GM12878 (cell line): ENCODE data around the gene TMEM40. TPM values are rescaled to one million over a fixed set of nuclear protein-coding genes. Genes with fewer than 3 reads are reported as not detected.

ENCODE experiments used
- ATAC-seq: fragments of 200-7000 bp; cut with Tn5 transposase; 3 replicates; pipeline ENCODE4 v1.9.1; 2020; ENCODE audit warnings: mild to moderate bottlenecking, moderate library complexity
- BruUV-seq: library from RNA; stranded (reverse); fragments of 400-500 nt; replicated peaks from 2 replicates; lab custom pipeline; 2021; lab: Mats Ljungman, UMichigan
- CTCF ChIA-PET: fragments of 300-600 bp; sonication (Branson Sonifier 250); formaldehyde crosslinking; extraction: SDS; loops from one replicate; lab custom pipeline; 2021; ENCODE audit warnings: inconsistent platforms; lab: Yijun Ruan, JAX
- POLR2A ChIA-PET: fragments of 350-600 bp; formaldehyde crosslinking; extraction: SDS; loops from one replicate; lab custom pipeline; 2021; ENCODE audit warnings: inconsistent platforms; lab: Charles Lee
- RAD21 ChIA-PET: fragments of 300-600 bp; sonication (Branson Sonifier 250); formaldehyde crosslinking; loops from one replicate; lab custom pipeline; 2023; ENCODE audit warnings: antibody characterized with exemption; ENCODE audit not compliant: unreplicated experiment; lab: Charles Lee
- SMC1A ChIA-PET: fragments of 300-600 bp; sonication (Branson Sonifier 250); formaldehyde crosslinking; loops from one replicate; lab custom pipeline; 2023; ENCODE audit not compliant: unreplicated experiment, uncharacterized antibody; lab: Charles Lee
- DNase-seq: peaks from one replicate; pipeline ENCODE4 v3.0.0-alpha.2; 2011; ENCODE audit warnings: low read depth, low spot score
- FAIRE-seq: peaks from 3 replicates; lab custom pipeline; 2011; peaks lifted over from hg19 to GRCh38; lab: Jason Lieb, UNC
- H2AFZ ChIP-seq: 2 replicates; pipeline ENCODE4 v1.6.0; 2011; ENCODE audit warnings: low read depth, low read length, control low read depth; ENCODE audit not compliant: control insufficient read depth
- H3K27ac ChIP-seq: 2 replicates; pipeline ENCODE4 v1.5.1; 2011; ENCODE audit warnings: control low read depth; ENCODE audit not compliant: control insufficient read depth, insufficient read depth
- H3K27me3 ChIP-seq, 2 experiments: replicated peaks in 1 of 2; 2 replicates each; pipeline versions ENCODE4 v1.6.0 to v1.6.1; 2011; ENCODE audit warnings: low read length in 1 of 2; ENCODE audit not compliant: control insufficient read depth in 2 of 2, insufficient read depth in 2 of 2
- H3K36me3 ChIP-seq, 2 experiments: 2 replicates each; pipeline ENCODE4 v1.5.1; 2011; ENCODE audit warnings: low read length in 1 of 2; ENCODE audit not compliant: control insufficient read depth in 2 of 2, insufficient read depth in 2 of 2
- H3K4me1 ChIP-seq: 2 replicates; pipeline ENCODE4 v1.6.1; 2011; ENCODE audit warnings: mild to moderate bottlenecking, low read length, moderate library complexity, mixed read lengths; ENCODE audit not compliant: control insufficient read depth, insufficient read depth
- H3K4me2 ChIP-seq: 2 replicates; pipeline ENCODE4 v1.6.0; 2011; ENCODE audit warnings: control low read depth; ENCODE audit not compliant: control insufficient read depth, insufficient read depth
- H3K4me3 ChIP-seq: fragments of 200-600 bp; sonication (generic); 2 replicates; pipeline ENCODE4 v1.5.1; 2016
- H3K79me2 ChIP-seq: 2 replicates; pipeline ENCODE4 v1.6.0; 2011; ENCODE audit warnings: low read length; ENCODE audit not compliant: control insufficient read depth, insufficient read depth
- H3K9ac ChIP-seq: 2 replicates; pipeline ENCODE4 v1.8.0; 2011; ENCODE audit warnings: low read length, control low read depth, mixed read lengths; ENCODE audit not compliant: control insufficient read depth, insufficient read depth
- H3K9me3 ChIP-seq: replicated peaks from 3 replicates; pipeline ENCODE4 v1.5.1; 2011; ENCODE audit warnings: mild to moderate bottlenecking, low read length; ENCODE audit not compliant: control insufficient read depth, insufficient read depth
- H4K20me1 ChIP-seq: 2 replicates; pipeline ENCODE4 v1.6.0; 2011; ENCODE audit not compliant: control insufficient read depth, insufficient read depth
- BMI1 ChIP-seq: fragments of 450-650 bp; IDR thresholded peaks from 2 replicates; pipeline ENCODE4 v1.6.1; 2016; ENCODE audit warnings: mild to moderate bottlenecking, moderate library complexity, borderline replicate concordance
- CHD1 ChIP-seq: IDR thresholded peaks from 2 replicates; pipeline ENCODE4 v1.6.1; 2012; ENCODE audit warnings: low read depth, low read length, improper control_type of control experiment
- CHD4 ChIP-seq: fragments of 200-600 bp; sonication (generic); IDR thresholded peaks from 2 replicates; pipeline ENCODE4 v1.6.1; 2016; ENCODE audit warnings: mild to moderate bottlenecking
- GABPA ChIP-seq: IDR thresholded peaks from 2 replicates; pipeline ENCODE4 v1.6.1; 2014; ENCODE audit warnings: antibody characterized with exemption, low read depth, mild to moderate bottlenecking, inconsistent platforms
- MAX ChIP-seq: IDR thresholded peaks from 2 replicates; pipeline ENCODE4 v1.6.1; 2012; ENCODE audit warnings: low read depth, low read length, improper control_type of control experiment
- MYC ChIP-seq: IDR thresholded peaks from 2 replicates; pipeline ENCODE4 v1.6.1; 2011; ENCODE audit warnings: mild to moderate bottlenecking, low read length, moderate library complexity, inconsistent platforms; ENCODE audit not compliant: insufficient read depth, insufficient replicate concordance, insufficient read length, severe bottlenecking
- NR2F1 ChIP-seq: fragments of 450-650 bp; conservative IDR thresholded peaks from 2 replicates; pipeline ENCODE4 v1.6.1; 2017; ENCODE audit warnings: mild to moderate bottlenecking
- PAX8 ChIP-seq: fragments of 450-650 bp; IDR thresholded peaks from 2 replicates; pipeline ENCODE4 v1.6.1; 2017; ENCODE audit warnings: mild to moderate bottlenecking, moderate library complexity
- SPI1 ChIP-seq: IDR thresholded peaks from 2 replicates; pipeline ENCODE4 v1.6.1; 2011; ENCODE audit warnings: low read depth, mild to moderate bottlenecking, low read length, moderate library complexity, borderline replicate concordance; ENCODE audit not compliant: insufficient read depth
- SREBF2 ChIP-seq: IDR thresholded peaks from 2 replicates; pipeline ENCODE4 v1.6.1; 2012; ENCODE audit warnings: mild to moderate bottlenecking, low read length
- SUPT20H ChIP-seq: IDR thresholded peaks from 2 replicates; pipeline ENCODE4 v1.6.1; 2011; ENCODE audit warnings: low read depth, mild to moderate bottlenecking, low read length, moderate library complexity, borderline replicate concordance; ENCODE audit not compliant: control insufficient read depth
- TARDBP ChIP-seq: IDR thresholded peaks from 2 replicates; pipeline ENCODE4 v1.6.1; 2016; ENCODE audit warnings: borderline replicate concordance
- TBL1XR1 ChIP-seq: IDR thresholded peaks from 2 replicates; pipeline ENCODE4 v1.6.1; 2012; ENCODE audit warnings: low read depth, low read length, improper control_type of control experiment
- WGBS: methylation state at CpG from one replicate; pipeline ENCODE4 v1.1.6; 2016; ENCODE audit warnings: low lambda C conversion rate; ENCODE audit not compliant: insufficient replicate concordance, insufficient coverage; ENCODE audit errors: missing lambda C conversion rate; 5-methylcytosine and 5-hydroxymethylcytosine counted together
- in situ Hi-C: fragments of 300-500 bp; cut with MboI; formaldehyde crosslinking; loops from 9 replicates; pipeline ENCODE4 v1.14.3; 2018; ENCODE audit warnings: mixed read lengths
- intact Hi-C: fragments of 100-400 bp; cut with micrococcal nuclease; formaldehyde crosslinking; loops from one replicate; pipeline ENCODE4 v1.14.2; 2022; ENCODE audit not compliant: unreplicated experiment
- polyA plus RNA-seq, 11 experiments: library from polyadenylated mRNA; depleted of rRNA in 4 of 11; unstranded in 6 of 11; stranded (reverse) in 5 of 11; fragments of >200 nt; fragmentation: Nextera tagmentation in 4 of 11; fragmentation: Illumina TruSeq in 1 of 11; extraction: Ambion mirVana in 4 of 11; extraction: Trizol in 1 of 11; gene quantifications; 1 replicate in 1 of 11; 2 replicates in 10 of 11; pipeline versions ENCODE4 v1.2.1 to v1.2.3, GENCODE V29; 2011 to 2016; ENCODE audit warnings: inconsistent platforms in 2 of 11, missing spikeins in 2 of 11, low read depth in 1 of 11
- total RNA-seq, 4 experiments: library from RNA; depleted of rRNA in 3 of 4; stranded (reverse); fragments of >200 nt in 3 of 4; fragmentation: Illumina TruSeq in 1 of 4; extraction: Trizol in 1 of 4; gene quantifications; 2 replicates each; pipeline versions ENCODE4 v1.2.1 to v1.2.3, GENCODE V29; 2013 to 2021

TMEM40 gene
- total and polyA plus RNA-seq, 10 of the 15 experiments (the other 5 are each of a cell fraction or from before 2014, with no cell fraction given) = 0.10 to 0.46 (median 0.27) TPM; not detected in 3

- TF ChIP-seq SUPT20H (no peak), BMI1 (no peak)
Observed at GRCh38 chr3:12695112-12695511, 63.9 kb downstream of the TMEM40 start (continued).

GRCh38 chr3:12692444-12692843, 66.6 kb downstream of the TMEM40 start:
- BruUV-seq = no TSS peak
- Histone ChIP-seq H4K20me1 (no peaks in the 10 kb centered on the region), H3K4me1 (no peaks in the 10 kb centered on the region), H3K4me2 (no peak overlapping the region), H2AFZ (no peak overlapping the region), H3K9me3 (no peaks in the 10 kb centered on the region), H3K27ac (no peak overlapping the region), H3K79me2 (no peaks in the 10 kb centered on the region), H3K4me3 (no peak overlapping the region), H3K36me3 (no peaks in the 10 kb centered on the region), H3K9ac (no peak overlapping the region), H3K27me3 (no peaks in the 10 kb centered on the region)
- ATAC-seq (no peak), FAIRE-seq (no peak), DNase-seq (no peak)
- in situ Hi-C loops = no loop called here
- SMC1A ChIA-PET = no interaction called here
- 52% methylated on average over 8 of the region's 8 CpGs for WGBS
- POLR2A ChIA-PET = no interaction called here
- TF ChIP-seq CHD1 (no peak), PAX8 (no peak), MAX (no peak), SPI1 (no peak), NR2F1 (no peak), SREBF2 (no peak), TBL1XR1 (no peak), TARDBP (no peak), GABPA (no peak), CHD4 (no peak), MYC (no peak)
- intact Hi-C loops = no loop called here
- CTCF ChIA-PET = no interaction called here
- RAD21 ChIA-PET = no interaction called here
